Esophagus muscularis mucosa (tissue), 4 donors: Measurements from ENCODE around the gene TMEM38B. TPM values are rescaled to one million over a fixed set of nuclear protein-coding genes. Genes with fewer than 3 reads are reported as not detected.
"Not testable (repeated sequence)": the region's sequence is repeated elsewhere in the genome, so short reads cannot be mapped to it uniquely, and the experiment has no call there.

Source experiments
- DNase-seq: peaks from one replicate; pipeline ENCODE4 v3.0.0-alpha.2; 2017; ENCODE audit errors: extremely low spot score
- H3K27ac ChIP-seq, 4 donors: fragments of 200-600 bp; sonication (generic); replicated peaks in 1 of 4; 1 replicate in 3 of 4; 2 replicates in 1 of 4; pipeline ENCODE4 v1.5.1; 2016 to 2019; ENCODE audit warnings: mild to moderate bottlenecking in 1 of 4
- H3K27me3 ChIP-seq, 4 donors: fragments of 200-600 bp; sonication (generic); one replicate each; pipeline versions ENCODE4 v1.5.1 to v1.6.0; 2016 to 2019
- H3K36me3 ChIP-seq, 4 donors: fragments of 200-600 bp; sonication (generic); one replicate each; pipeline ENCODE4 v1.5.1; 2016 to 2019
- H3K4me1 ChIP-seq, 4 donors: fragments of 200-600 bp; sonication (generic); one replicate each; pipeline ENCODE4 v1.5.1; 2016 to 2019
- H3K4me3 ChIP-seq, 4 donors: fragments of 200-600 bp; sonication (generic); 1 replicate in 2 of 4; 2 replicates in 2 of 4; pipeline ENCODE4 v1.5.1; 2016 to 2019; ENCODE audit warnings: mild to moderate bottlenecking in 4 of 4, moderate library complexity in 1 of 4
- H3K9me3 ChIP-seq, 4 donors: fragments of 200-600 bp; sonication (generic); 1 replicate in 3 of 4; 2 replicates in 1 of 4; pipeline ENCODE4 v1.5.1; 2016 to 2019
- CTCF ChIP-seq, 3 experiments: fragments of 200-600 bp in 2 of 3; fragments of 450-650 bp in 1 of 3; sonication (generic) in 2 of 3; IDR thresholded peaks; one replicate each; pipeline ENCODE4 v1.5.1; 2017 to 2019; ENCODE audit warnings: antibody characterized with exemption in 3 of 3, mild to moderate bottlenecking in 2 of 3, moderate library complexity in 1 of 3
- EP300 ChIP-seq: sonication (generic); formaldehyde crosslinking; IDR thresholded peaks from one replicate; pipeline ENCODE4 v1.6.1; 2017; ENCODE audit warnings: antibody characterized with exemption
- POLR2A ChIP-seq: fragments of 450-650 bp; IDR thresholded peaks from one replicate; pipeline ENCODE4 v1.6.1; 2017; ENCODE audit warnings: antibody characterized with exemption, moderate library complexity, mild to moderate bottlenecking, low read depth
- POLR2AphosphoS5 ChIP-seq, 2 donors: sonication (generic); formaldehyde crosslinking; IDR thresholded peaks; one replicate each; pipeline ENCODE4 v1.6.1; 2017; ENCODE audit warnings: antibody characterized with exemption in 2 of 2
- WGBS: methylation state at CpG from one replicate; pipeline ENCODE4 v1.1.5; 2018; 5-methylcytosine and 5-hydroxymethylcytosine counted together
- intact Hi-C: fragments of 100-400 bp; cut with DNase I; formaldehyde crosslinking; loops from one replicate; pipeline ENCODE4 v1.15.1; 2023
- total RNA-seq, 4 donors: library from RNA; depleted of rRNA; stranded (reverse); fragments of >200 nt; gene quantifications; one replicate each; pipeline versions ENCODE4 v1.1.0 to v1.2.1, GENCODE V29; 2016

The TMEM38B gene
- total RNA-seq, 4 donors from 2014 or later: 8.0 to 15.1 (median 11.9) TPM

GRCh38 chr9:105751761-105752160, 57.4 kb downstream of the TMEM38B start:
- Histone ChIP-seq H3K4me1 (no peaks in the 10 kb centered on the region), H3K27ac (no peak overlapping the region), H3K36me3 (peaks cover 0 to 29% (median 16%) of the 10 kb centered on the region in 4 donors), H3K27me3 (no peaks in the 10 kb centered on the region), H3K4me3 (no peak overlapping the region), H3K9me3 (peaks cover 0 to 21% (median 4%) of the 10 kb centered on the region in 4 donors)
- DNase-seq: no peak
- WGBS: 98% methylated on average over 4 of the region's 4 CpGs
- intact Hi-C loops: no loop called here
- TF ChIP-seq POLR2AphosphoS5 (IDR thresholded peaks at IDR 0.05) (no peak), POLR2A (no peak), CTCF (IDR thresholded peaks at IDR 0.05) (no peak)

- DNase-seq: no peak
- no peak overlapping the region for H3K4me3 ChIP-seq
- H3K27me3 ChIP-seq: no peaks in the 10 kb centered on the region
- H3K4me1 ChIP-seq: no peaks in the 10 kb centered on the region
- H3K9me3 ChIP-seq: peaks cover 0 to 21% (median 4%) of the 10 kb centered on the region in 4 donors
- H3K27ac ChIP-seq: no peak overlapping the region
- WGBS: 95% methylated on average over 10 of the region's 12 CpGs
- H3K36me3 ChIP-seq: peaks cover 0 to under 1% (median 0%) of the 10 kb centered on the region in 4 donors
- intact Hi-C loops: no loop called here
- TF ChIP-seq POLR2A (no peak), CTCF (IDR thresholded peaks at IDR 0.05) (no peak), EP300 (no peak), POLR2AphosphoS5 (IDR thresholded peaks at IDR 0.05) (no peak)
Measured at GRCh38 chr9:105757496-105758251, 63.3 kb downstream of the TMEM38B start.

- Histone ChIP-seq H3K27ac (no peak overlapping the region), H3K4me3 (no peak overlapping the region), H3K4me1 (no peaks in the 10 kb centered on the region), H3K36me3 (no peaks in the 10 kb centered on the region), H3K27me3 (no peaks in the 10 kb centered on the region), H3K9me3 (peaks cover 0 to 4% (median 0%) of the 10 kb centered on the region in 4 donors)
- intact Hi-C loops: no loop called here
- no peak for DNase-seq
- WGBS: 95% methylated on average over 8 of the region's 8 CpGs
- TF ChIP-seq POLR2A (no peak), EP300 (no peak), CTCF (IDR thresholded peaks at IDR 0.05) (no peak), POLR2AphosphoS5 (IDR thresholded peaks at IDR 0.05) (no peak)
Measured at GRCh38 chr9:105760053-105760452, 65.7 kb downstream of the TMEM38B start.

- WGBS: 96% methylated on average over 19 of the region's 27 CpGs
- H3K4me3 ChIP-seq, H3K36me3 ChIP-seq, H3K4me1 ChIP-seq, H3K9me3 ChIP-seq, intact Hi-C loops, H3K27ac ChIP-seq, H3K27me3 ChIP-seq, DNase-seq: not testable (repeated sequence)
Measured at GRCh38 chr9:105782561-105783494, 88.5 kb downstream of the TMEM38B start.

- H3K4me1 ChIP-seq, H3K9me3 ChIP-seq, H3K4me3 ChIP-seq, H3K27ac ChIP-seq, intact Hi-C loops, H3K27me3 ChIP-seq, H3K36me3 ChIP-seq, DNase-seq: not testable (repeated sequence)
- WGBS: 88% methylated on average over 6 of the region's 6 CpGs
Measured at GRCh38 chr9:105783495-105783872, 89.1 kb downstream of the TMEM38B start.

GRCh38 chr9:105786796-105787195, 92.5 kb downstream of the TMEM38B start:
- intact Hi-C loops, H3K4me1 ChIP-seq, DNase-seq, H3K36me3 ChIP-seq, H3K27ac ChIP-seq, H3K4me3 ChIP-seq, H3K27me3 ChIP-seq: not testable (repeated sequence)
- H3K9me3 ChIP-seq: peaks cover 0 to 20% (median 17%) of the 10 kb centered on the region in 4 donors
- WGBS: 94% methylated on average over 2 of the region's 2 CpGs
